GM13976 (cell line): ENCODE data around the gene ENTPD8.

Experiments used
- DNase-seq: peaks from one replicate; pipeline ENCODE4 v3.0.0; 2012; ENCODE audit warnings: low spot score
- CTCF ChIP-seq: IDR thresholded peaks from 2 replicates; pipeline ENCODE4 v1.5.1; 2012; ENCODE audit warnings: borderline replicate concordance, mild to moderate bottlenecking; ENCODE audit not compliant: insufficient read depth; ENCODE audit errors: extremely low read depth, missing control alignments, control extremely low read depth
- in situ Hi-C: fragments of 300-500 bp; cut with MboI; formaldehyde crosslinking; loops from one replicate; pipeline ENCODE4 v1.12.0; 2022; ENCODE audit warnings: low sequenced_read_pairs, mixed read lengths, inconsistent platforms; ENCODE audit not compliant: unreplicated experiment

ENTPD8 gene

GRCh38 chr9:137465720-137466388 is 24.7 kb upstream of the ENTPD8 start:
- no peak for DNase-seq
- in situ Hi-C loops = no loop called here
- TF ChIP-seq CTCF = no peak

GRCh38 chr9:137465000-137465719 is 24.0 kb upstream of the ENTPD8 start:
- DNase-seq = no peak
- TF ChIP-seq CTCF = no peak
- in situ Hi-C loops = no loop called here

GRCh38 chr9:137464291-137464999 is 23.3 kb upstream of the ENTPD8 start:
- in situ Hi-C loops = no loop called here
- DNase-seq = no peak
- TF ChIP-seq CTCF = no peak

GRCh38 chr9:137463931-137464290 is 22.8 kb upstream of the ENTPD8 start:
- no peak for TF ChIP-seq CTCF
- DNase-seq = no peak
- in situ Hi-C loops = no loop called here

- no peak for TF ChIP-seq CTCF
- in situ Hi-C loops = no loop called here
- DNase-seq = no peak
These were observed 22.1 kb upstream of the ENTPD8 start for GRCh38 chr9:137462986-137463930.
